Measurements from ENCODE around the gene ZNF541. TPM values are rescaled to one million over a fixed set of nuclear protein-coding genes. Genes with fewer than 3 reads are reported as not detected.

The ZNF541 gene
- total and polyA plus RNA-seq, 7 donors: 0.06 to 0.73 (median 0.25) TPM

- H3K27ac ChIP-seq: peak overlapping the region; percentile 100
- DNase-seq (peak; percentile 55 to 74), ATAC-seq (peak; percentile 9 to 39 (median 14))
- H3K36me3 ChIP-seq (ENCODE audit: insufficient read depth in 1 of 2, low read depth in 1 of 2): no peaks in the 10 kb centered on the region
- intact Hi-C loops (cut with DNase I): loop anchor here in 1 of 2 donors (2.0 kb wide), 2 partner anchors 55 to 89 kb away; no protein-coding TSS in a partner anchor
- TF ChIP-seq CTCF (IDR thresholded peaks at IDR 0.05): no peak
- peak overlapping the region; percentile 100 for H3K4me3 ChIP-seq
- H3K27me3 ChIP-seq (ENCODE audit: insufficient read depth in 3 of 3, low read length in 2 of 3): no peaks in the 10 kb centered on the region
- H3K4me1 ChIP-seq: peaks cover 36% of the 10 kb centered on the region
- H3K9me3 ChIP-seq: no peaks in the 10 kb centered on the region
- 1 to 2% (median 1%) methylated on average over 40 to 50 of the region's 50 CpGs for WGBS, 3 donors
These were observed 37.3 kb upstream of the ZNF541 start for GRCh38 chr19:47609906-47610894.

- no peak for TF ChIP-seq CTCF (IDR thresholded peaks at IDR 0.05)
- no peaks in the 10 kb centered on the region for H3K36me3 ChIP-seq (ENCODE audit: insufficient read depth in 1 of 2, low read depth in 1 of 2)
- peaks cover 36% of the 10 kb centered on the region for H3K4me1 ChIP-seq
- no peaks in the 10 kb centered on the region for H3K27me3 ChIP-seq (ENCODE audit: insufficient read depth in 3 of 3, low read length in 2 of 3)
- H3K27ac ChIP-seq: peak within 1 kb of the TSS; percentile 100
- H3K4me3 ChIP-seq: peak within 1 kb of the TSS; percentile 100
- ATAC-seq: peak; percentile 66 to 73 (median 68)
- intact Hi-C loops (cut with DNase I): loop anchor here in 1 of 2 donors (2.0 kb wide), 2 partner anchors 56 to 90 kb away; no protein-coding TSS in a partner anchor
- 1 to 2% (median 1%) methylated on average over 34 to 94 of the region's 94 CpGs for WGBS, 3 donors
- H3K9me3 ChIP-seq: no peaks in the 10 kb centered on the region
- DNase-seq: peak; percentile 89 to 94
These were observed 36.3 kb upstream of the ZNF541 start, which contains the start of gene BICRA for GRCh38 chr19:47608969-47609905. Gene BICRA, plus strand, starts transcription at chr19:47609134. Its CDS starts 64,441 bp downstream, at chr19:47673575.

- WGBS, 3 donors: 0 to 1% (median 0%) methylated on average over 40 to 94 of the region's 94 CpGs
- intact Hi-C loops (cut with DNase I): loop anchor here in 1 of 2 donors (2.0 kb wide), 2 partner anchors 57 to 91 kb away; no protein-coding TSS in a partner anchor
- Histone ChIP-seq H3K9me3 (no peaks in the 10 kb centered on the region), H3K4me1 (peaks cover 31% of the 10 kb centered on the region), H3K4me3 (peak overlapping the region; percentile 100), H3K27ac (peak overlapping the region; percentile 100), H3K27me3 (ENCODE audit: insufficient read depth in 3 of 3, low read length in 2 of 3) (no peaks in the 10 kb centered on the region), H3K36me3 (ENCODE audit: insufficient read depth in 1 of 2, low read depth in 1 of 2) (no peaks in the 10 kb centered on the region)
- peak; percentile 95 to 97 for DNase-seq
- peak; percentile 43 for TF ChIP-seq CTCF (IDR thresholded peaks at IDR 0.05)
- ATAC-seq: peak; percentile 88 to 93 (median 91)
These were observed 35.3 kb upstream of the ZNF541 start for GRCh38 chr19:47608074-47608918.

Measured in psoas muscle (tissue), 8 donors.